GM23338 (cell line): Measurements from ENCODE around the gene CMTM2. TPM values are rescaled to one million over a fixed set of nuclear protein-coding genes. Genes with fewer than 3 reads are reported as not detected.
A peak's percentile ranks its signal among the peaks of the same experiment; 100 is the strongest.

Experiments
- ATAC-seq: fragments of 200-7000 bp; cut with Tn5 transposase; 3 replicates; pipeline ENCODE4 v1.9.1; 2020
- DNase-seq: peaks from one replicate; pipeline ENCODE4 v3.0.0-alpha.2; 2015; ENCODE audit warnings: low spot score
- H2AFZ ChIP-seq: fragments of 200-600 bp; sonication (generic); 2 replicates; pipeline ENCODE4 v1.8.0; 2016; ENCODE audit warnings: antibody characterized with exemption, mild to moderate bottlenecking, moderate library complexity
- H3F3A ChIP-seq: fragments of 200-600 bp; sonication (generic); replicated peaks from 2 replicates; pipeline ENCODE4 v1.8.0; 2017; ENCODE audit warnings: antibody characterized with exemption, mixed run types, low read depth
- H3K27ac ChIP-seq: fragments of 200-600 bp; sonication (generic); 2 replicates; pipeline ENCODE4 v1.6.1; 2016; ENCODE audit warnings: low read depth
- H3K27me3 ChIP-seq: fragments of 200-600 bp; sonication (generic); 2 replicates; pipeline ENCODE4 v1.8.0; 2016; ENCODE audit warnings: mild to moderate bottlenecking, mixed run types, moderate library complexity; ENCODE audit not compliant: insufficient read depth
- H3K36me3 ChIP-seq: fragments of 200-600 bp; sonication (generic); 2 replicates; pipeline ENCODE4 v1.8.0; 2016; ENCODE audit warnings: mild to moderate bottlenecking; ENCODE audit not compliant: insufficient read depth
- H3K4me1 ChIP-seq: fragments of 200-600 bp; sonication (generic); 2 replicates; pipeline ENCODE4 v1.8.0; 2016; ENCODE audit warnings: mild to moderate bottlenecking, moderate library complexity; ENCODE audit not compliant: insufficient read depth
- H3K4me2 ChIP-seq: fragments of 200-600 bp; sonication (generic); 2 replicates; pipeline ENCODE4 v1.7.1; 2017; ENCODE audit warnings: mixed run types
- H3K4me3 ChIP-seq: fragments of 200-600 bp; sonication (generic); 2 replicates; pipeline ENCODE4 v1.6.1; 2016; ENCODE audit warnings: mixed run types
- H3K79me2 ChIP-seq: fragments of 200-600 bp; sonication (generic); replicated peaks from 2 replicates; pipeline ENCODE4 v1.8.0; 2017; ENCODE audit warnings: mild to moderate bottlenecking; ENCODE audit not compliant: insufficient read depth
- H3K9me2 ChIP-seq: fragments of 200-600 bp; sonication (generic); 2 replicates; pipeline ENCODE4 v1.8.0; 2017; ENCODE audit not compliant: insufficient read depth
- H4K20me1 ChIP-seq: fragments of 200-600 bp; sonication (generic); replicated peaks from 2 replicates; pipeline ENCODE4 v1.8.0; 2017; ENCODE audit warnings: mild to moderate bottlenecking; ENCODE audit not compliant: insufficient read depth
- H3K27ac Mint-ChIP-seq: 2 replicates; pipeline ENCODE4 v1.8.0; 2020; ENCODE audit warnings: inconsistent platforms, mild to moderate bottlenecking, moderate library complexity, mixed read lengths
- H3K27me3 Mint-ChIP-seq: 3 replicates; pipeline ENCODE4 v1.8.0; 2022; ENCODE audit warnings: low read depth, mild to moderate bottlenecking, moderate library complexity, mixed read lengths, inconsistent platforms; ENCODE audit not compliant: insufficient read depth, poor library complexity
- H3K36me3 Mint-ChIP-seq: 3 replicates; pipeline ENCODE4 v1.8.0; 2021; ENCODE audit warnings: low read depth, mild to moderate bottlenecking, inconsistent platforms, moderate library complexity, mixed read lengths
- H3K4me1 Mint-ChIP-seq: 3 replicates; pipeline ENCODE4 v1.8.0; 2020; ENCODE audit warnings: mild to moderate bottlenecking, inconsistent platforms, mixed read lengths
- H3K4me3 Mint-ChIP-seq: 3 replicates; pipeline ENCODE4 v1.8.0; 2021; ENCODE audit warnings: moderate library complexity, mild to moderate bottlenecking, inconsistent platforms, mixed read lengths
- H3K9me3 Mint-ChIP-seq: 3 replicates; pipeline ENCODE4 v1.8.0; 2020; ENCODE audit warnings: moderate library complexity, mild to moderate bottlenecking, inconsistent platforms, mixed read lengths
- CREB1 ChIP-seq: fragments of 250-450 bp; sonication (Bioruptor Pico); IDR thresholded peaks from 2 replicates; pipeline ENCODE4 v1.5.0; 2020; ENCODE audit warnings: low read depth, mild to moderate bottlenecking, moderate library complexity
- EZH2 ChIP-seq: fragments of 200-600 bp; sonication (generic); IDR thresholded peaks from one replicate; pipeline ENCODE4 v1.8.0; 2017; ENCODE audit warnings: antibody characterized with exemption, mild to moderate bottlenecking, low read depth; ENCODE audit not compliant: unreplicated experiment
- EZH2phosphoT487 ChIP-seq: fragments of 200-600 bp; sonication (generic); IDR thresholded peaks from one replicate; pipeline ENCODE4 v1.8.1; 2018; ENCODE audit warnings: antibody characterized with exemption; ENCODE audit not compliant: unreplicated experiment
- JUNB ChIP-seq: IDR thresholded peaks from one replicate; pipeline ENCODE4 v1.6.1; 2016; ENCODE audit warnings: antibody characterized with exemption; ENCODE audit not compliant: unreplicated experiment
- NANOG ChIP-seq: IDR thresholded peaks from 2 replicates; pipeline ENCODE4 v1.6.1; 2016; ENCODE audit warnings: antibody characterized with exemption, borderline replicate concordance
- ZNF114 ChIP-seq: fragments of 250-450 bp; sonication (Bioruptor Pico); IDR thresholded peaks from 2 replicates; pipeline ENCODE4 v1.5.0; 2020; ENCODE audit warnings: mild to moderate bottlenecking, moderate library complexity
- long read RNA-seq: library from polyadenylated mRNA; unstranded; transcript quantifications from one replicate; pipeline ENCODE4 v2.0.0, GENCODE V29; 2020; ENCODE audit not compliant: unreplicated experiment
- polyA plus RNA-seq: library from polyadenylated mRNA; unstranded; fragments of >200 nt; fragmentation: Nextera tagmentation; extraction: Ambion mirVana; gene quantifications from 2 replicates; pipeline ENCODE4 v1.2.1, GENCODE V29; 2016
- total RNA-seq: library from RNA; depleted of rRNA; stranded (reverse); fragments of >200 nt; shearing (Covaris generic); gene quantifications from 2 replicates; pipeline ENCODE4 v1.2.3, GENCODE V29; 2014; rRNA removed
- TF ChIP-seq, protein P1 (sequence below): IDR thresholded peaks from one replicate; pipeline ENCODE4 v1.6.1; 2018; ENCODE audit warnings: antibody characterized with exemption; ENCODE audit not compliant: unreplicated experiment
- TF ChIP-seq, protein P2 (sequence below), 2 experiments: fragments of 200-600 bp in 1 of 2; sonication (generic) in 1 of 2; conservative IDR thresholded peaks; 2 replicates each; pipeline versions ENCODE4 v1.5.1 to v1.6.1; 2016 to 2017; ENCODE audit warnings: antibody characterized with exemption in 2 of 2, low read depth in 2 of 2, mild to moderate bottlenecking in 2 of 2, moderate library complexity in 1 of 2

CMTM2 gene, protein sequence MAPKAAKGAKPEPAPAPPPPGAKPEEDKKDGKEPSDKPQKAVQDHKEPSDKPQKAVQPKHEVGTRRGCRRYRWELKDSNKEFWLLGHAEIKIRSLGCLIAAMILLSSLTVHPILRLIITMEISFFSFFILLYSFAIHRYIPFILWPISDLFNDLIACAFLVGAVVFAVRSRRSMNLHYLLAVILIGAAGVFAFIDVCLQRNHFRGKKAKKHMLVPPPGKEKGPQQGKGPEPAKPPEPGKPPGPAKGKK
- total RNA-seq (not detected in 2 replicates), polyA plus RNA-seq (not detected in 2 replicates)
- long read RNA-seq: 0 reads

DNA sequence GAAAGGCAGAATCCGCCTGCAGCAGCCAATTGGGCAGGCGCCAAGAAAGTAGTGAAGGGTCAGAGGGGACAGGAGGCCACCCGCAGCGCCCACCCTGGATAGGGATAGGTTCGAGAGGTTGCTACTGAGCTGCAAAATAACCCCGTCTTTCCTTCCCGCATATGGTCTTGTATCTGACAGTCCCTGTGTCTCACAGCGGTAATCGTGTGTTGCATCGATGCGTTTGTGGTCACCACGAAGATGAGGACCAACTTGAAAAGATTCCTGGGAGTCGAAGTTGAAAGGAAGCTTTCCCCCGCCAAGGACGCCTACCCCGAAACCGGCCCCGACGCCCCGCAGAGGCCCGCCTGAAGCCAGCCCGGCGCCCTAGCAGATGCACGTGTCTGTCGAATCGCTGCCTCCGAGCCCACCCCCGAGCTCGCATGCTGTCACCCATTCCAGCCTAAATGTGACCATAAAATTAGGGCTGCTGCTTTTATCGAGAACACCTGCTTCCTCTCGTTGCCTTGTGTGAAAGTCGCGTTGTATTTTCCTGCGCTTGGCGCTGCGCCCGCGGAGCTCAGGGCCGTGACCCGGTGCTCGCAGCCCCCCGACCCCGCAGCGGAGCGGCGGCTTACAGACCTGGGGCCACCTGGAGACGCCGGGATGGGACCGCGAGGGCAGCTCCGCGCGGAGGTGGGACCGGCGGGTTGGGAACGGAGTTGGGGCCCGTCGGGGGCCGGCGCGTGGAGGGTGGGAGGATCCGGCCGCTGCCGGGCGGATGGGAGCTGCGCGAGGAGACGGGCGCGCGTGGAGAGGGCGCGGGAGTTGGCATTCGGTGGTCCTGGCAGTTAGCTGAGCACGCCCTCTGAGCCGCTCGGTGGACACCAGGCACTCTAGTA is at the start of gene CMTM2:
CMTM2 (plus strand) TSS at position 813 of the 881 bp plus-strand sequence. CDS start 145 bp downstream, outside the sequence.
- Histone ChIP-seq H4K20me1 (no peaks in the 10 kb centered on the region), H3K9me2 (no peaks in the 10 kb centered on the region), H3K36me3 (no peaks in the 10 kb centered on the region), H3K4me2 (peak within 1 kb of the TSS; percentile 88), H3K79me2 (no peaks in the 10 kb centered on the region), H2AFZ (peak within 1 kb of the TSS; percentile 99), H3K27ac (no peak within 1 kb of the TSS), H3K4me1 (peaks cover 21% of the 10 kb centered on the region), H3F3A (no peaks in the 10 kb centered on the region), H3K4me3 (peak within 1 kb of the TSS; percentile 60), H3K27me3 (peaks cover 59% of the 10 kb centered on the region)
- peaks cover 29% of the 10 kb centered on the region for H3K4me1 Mint-ChIP-seq
- no peak within 1 kb of the TSS for H3K27ac Mint-ChIP-seq
- H3K27me3 Mint-ChIP-seq: peaks cover 43% of the 10 kb centered on the region
- peak; percentile 75 for ATAC-seq
- H3K36me3 Mint-ChIP-seq: no peaks in the 10 kb centered on the region
- DNase-seq: peak; percentile 61
- no peak for TF ChIP-seq ZNF114 (CRISPR knock-in tag)
- TF ChIP-seq EZH2: peak; percentile 73
- H3K9me3 Mint-ChIP-seq: no peaks in the 10 kb centered on the region; the same call in 2 of the 3 replicates
- peak within 1 kb of the TSS; percentile 63 for H3K4me3 Mint-ChIP-seq

DNA sequence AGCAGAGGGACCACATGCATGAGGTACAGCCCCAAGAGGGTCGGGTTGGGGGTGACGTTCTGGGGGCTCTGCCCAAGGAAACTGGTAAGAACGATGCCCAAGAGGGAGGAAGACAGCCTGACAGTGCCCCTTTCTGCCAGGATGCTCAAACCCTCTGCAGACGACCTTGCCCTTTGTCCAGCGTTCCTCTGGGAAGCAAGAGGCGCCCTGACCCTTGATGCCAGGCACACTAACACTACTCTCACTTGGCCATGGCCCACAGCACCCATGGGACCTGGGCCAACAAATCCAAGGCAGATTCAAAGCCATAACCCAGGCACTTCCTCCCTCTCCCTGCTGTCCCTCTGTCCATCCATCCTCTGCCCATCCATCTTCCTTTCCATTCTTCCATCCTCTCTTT is 49.8 kb upstream of the CMTM2 start:
- no peak overlapping the region for H3K4me3 ChIP-seq
- Mint-ChIP-seq H3K27me3 (peaks cover 2% of the 10 kb centered on the region), H3K36me3 (peaks cover 3% of the 10 kb centered on the region; the same call in 1 of the 3 replicates), H3K4me3 (no peak overlapping the region), H3K9me3 (no peaks in the 10 kb centered on the region; the same call in 2 of the 3 replicates), H3K4me1 (no peaks in the 10 kb centered on the region), H3K27ac (no peak overlapping the region)
- H3K27ac ChIP-seq: no peak overlapping the region
- H3K4me2 ChIP-seq: no peak overlapping the region
- H3K36me3 ChIP-seq: no peaks in the 10 kb centered on the region
- H3K79me2 ChIP-seq: no peaks in the 10 kb centered on the region
- no peaks in the 10 kb centered on the region; the same call in 1 of the 2 replicates for H4K20me1 ChIP-seq
- no peaks in the 10 kb centered on the region for H3K27me3 ChIP-seq
- no peaks in the 10 kb centered on the region for H3K4me1 ChIP-seq
- no peaks in the 10 kb centered on the region for H3K9me2 ChIP-seq
- DNase-seq: no peak
- no peak for ATAC-seq
- no peaks in the 10 kb centered on the region for H3F3A ChIP-seq
- no peak overlapping the region for H2AFZ ChIP-seq
- TF ChIP-seq EZH2 (no peak), NANOG (no peak), JUNB (no peak), CREB1 (no peak), EZH2phosphoT487 (no peak)
- TF ChIP-seq, protein P1, sequence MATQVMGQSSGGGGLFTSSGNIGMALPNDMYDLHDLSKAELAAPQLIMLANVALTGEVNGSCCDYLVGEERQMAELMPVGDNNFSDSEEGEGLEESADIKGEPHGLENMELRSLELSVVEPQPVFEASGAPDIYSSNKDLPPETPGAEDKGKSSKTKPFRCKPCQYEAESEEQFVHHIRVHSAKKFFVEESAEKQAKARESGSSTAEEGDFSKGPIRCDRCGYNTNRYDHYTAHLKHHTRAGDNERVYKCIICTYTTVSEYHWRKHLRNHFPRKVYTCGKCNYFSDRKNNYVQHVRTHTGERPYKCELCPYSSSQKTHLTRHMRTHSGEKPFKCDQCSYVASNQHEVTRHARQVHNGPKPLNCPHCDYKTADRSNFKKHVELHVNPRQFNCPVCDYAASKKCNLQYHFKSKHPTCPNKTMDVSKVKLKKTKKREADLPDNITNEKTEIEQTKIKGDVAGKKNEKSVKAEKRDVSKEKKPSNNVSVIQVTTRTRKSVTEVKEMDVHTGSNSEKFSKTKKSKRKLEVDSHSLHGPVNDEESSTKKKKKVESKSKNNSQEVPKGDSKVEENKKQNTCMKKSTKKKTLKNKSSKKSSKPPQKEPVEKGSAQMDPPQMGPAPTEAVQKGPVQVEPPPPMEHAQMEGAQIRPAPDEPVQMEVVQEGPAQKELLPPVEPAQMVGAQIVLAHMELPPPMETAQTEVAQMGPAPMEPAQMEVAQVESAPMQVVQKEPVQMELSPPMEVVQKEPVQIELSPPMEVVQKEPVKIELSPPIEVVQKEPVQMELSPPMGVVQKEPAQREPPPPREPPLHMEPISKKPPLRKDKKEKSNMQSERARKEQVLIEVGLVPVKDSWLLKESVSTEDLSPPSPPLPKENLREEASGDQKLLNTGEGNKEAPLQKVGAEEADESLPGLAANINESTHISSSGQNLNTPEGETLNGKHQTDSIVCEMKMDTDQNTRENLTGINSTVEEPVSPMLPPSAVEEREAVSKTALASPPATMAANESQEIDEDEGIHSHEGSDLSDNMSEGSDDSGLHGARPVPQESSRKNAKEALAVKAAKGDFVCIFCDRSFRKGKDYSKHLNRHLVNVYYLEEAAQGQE: no peak
- TF ChIP-seq, protein P2, sequence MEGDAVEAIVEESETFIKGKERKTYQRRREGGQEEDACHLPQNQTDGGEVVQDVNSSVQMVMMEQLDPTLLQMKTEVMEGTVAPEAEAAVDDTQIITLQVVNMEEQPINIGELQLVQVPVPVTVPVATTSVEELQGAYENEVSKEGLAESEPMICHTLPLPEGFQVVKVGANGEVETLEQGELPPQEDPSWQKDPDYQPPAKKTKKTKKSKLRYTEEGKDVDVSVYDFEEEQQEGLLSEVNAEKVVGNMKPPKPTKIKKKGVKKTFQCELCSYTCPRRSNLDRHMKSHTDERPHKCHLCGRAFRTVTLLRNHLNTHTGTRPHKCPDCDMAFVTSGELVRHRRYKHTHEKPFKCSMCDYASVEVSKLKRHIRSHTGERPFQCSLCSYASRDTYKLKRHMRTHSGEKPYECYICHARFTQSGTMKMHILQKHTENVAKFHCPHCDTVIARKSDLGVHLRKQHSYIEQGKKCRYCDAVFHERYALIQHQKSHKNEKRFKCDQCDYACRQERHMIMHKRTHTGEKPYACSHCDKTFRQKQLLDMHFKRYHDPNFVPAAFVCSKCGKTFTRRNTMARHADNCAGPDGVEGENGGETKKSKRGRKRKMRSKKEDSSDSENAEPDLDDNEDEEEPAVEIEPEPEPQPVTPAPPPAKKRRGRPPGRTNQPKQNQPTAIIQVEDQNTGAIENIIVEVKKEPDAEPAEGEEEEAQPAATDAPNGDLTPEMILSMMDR (conservative IDR thresholded peaks at IDR 0.05; ENCODE audit: low read depth in 2 of 2): no peak
